ENCODE data around the gene COA7. TPM values are rescaled to one million over a fixed set of nuclear protein-coding genes. Genes with fewer than 3 reads are reported as not detected.

COA7 gene
- total and polyA plus RNA-seq, 2 of the 4 experiments (the other 2 are of a cell fraction): 9.3 to 20.3 TPM

- Histone ChIP-seq H3K23ac (ENCODE audit: low read depth, low read length) (no peak overlapping the region), H3K56ac (ENCODE audit: extremely low read depth, insufficient read depth, low read length) (no peak overlapping the region), H2BK15ac (ENCODE audit: low read depth, low read length) (no peak overlapping the region), H3K27me3 (ENCODE audit: control insufficient read depth, insufficient read depth, low read length) (no peaks in the 10 kb centered on the region), H4K91ac (ENCODE audit: insufficient read depth, low read depth, low read length) (no peak overlapping the region), H3K14ac (replicated peaks; ENCODE audit: low read depth, low read length) (no peak overlapping the region), H2BK5ac (ENCODE audit: low read depth, low read length, poor library complexity, severe bottlenecking) (no peak overlapping the region), H3K4me3 (ENCODE audit: insufficient read depth, low read depth, low read length) (no peak overlapping the region), H3K18ac (ENCODE audit: low read depth, low read length) (no peak overlapping the region), H4K8ac (ENCODE audit: low read depth in 2 of 2, low read length in 2 of 2) (no peak overlapping the region), H3K79me1 (ENCODE audit: low read depth in 1 of 2, low read length in 2 of 2) (peaks cover 0 to 7% of the 10 kb centered on the region in 2 experiments; a peak in 2 of 4 replicates), H2BK120ac (ENCODE audit: low read depth, low read length) (no peak overlapping the region), H3K27ac (ENCODE audit: insufficient read depth, low read length) (no peak overlapping the region), H4K20me1 (ENCODE audit: insufficient read depth, low read length) (no peaks in the 10 kb centered on the region), H3K4me1 (ENCODE audit: control insufficient read depth, insufficient read depth, low read length) (no peaks in the 10 kb centered on the region), H3K4me2 (ENCODE audit: low read depth, low read length) (no peak overlapping the region), H3K36me3 (ENCODE audit: control insufficient read depth, insufficient read depth, low read length) (peaks cover 10% of the 10 kb centered on the region), H3K4ac (ENCODE audit: low read depth, low read length) (no peak overlapping the region), H2AK9ac (replicated peaks; ENCODE audit: low read depth, low read length, poor library complexity) (no peak overlapping the region), H2AK5ac (ENCODE audit: low read depth, low read length) (no peak overlapping the region), H2AFZ (replicated peaks; ENCODE audit: low read length, poor library complexity) (no peak overlapping the region), H3K9ac (ENCODE audit: low read depth, low read length) (no peak overlapping the region), H2BK20ac (ENCODE audit: low read depth, low read length) (no peak overlapping the region), H4K5ac (ENCODE audit: low read depth, low read length) (no peak overlapping the region), H3K9me1 (ENCODE audit: insufficient read depth, low read length) (no peaks in the 10 kb centered on the region), H3K9me3 (ENCODE audit: control insufficient read depth, insufficient read depth, low read length) (no peaks in the 10 kb centered on the region)
- POLR2A ChIA-PET (ENCODE audit: unreplicated experiment): no interaction called here
- no peak for ATAC-seq (ENCODE audit: low read depth)
- DNase-seq: no peak
- CTCF ChIA-PET: no interaction called here
- dilution Hi-C loops (cut with HindIII; ENCODE audit: low sequenced_read_pairs, unreplicated experiment) (no loop called here), intact Hi-C loops (cut with micrococcal nuclease) (no loop called here), in situ Hi-C loops (cut with MboI; ENCODE audit: low sequenced_read_pairs) (loop anchor here (10.0 kb wide), 1 partner anchor 280 kb away; the partner anchor contains the start of genes ORC1 and PRPF38A)
- no TSS peak for BruUV-seq (replicated peaks)
- TF ChIP-seq RCOR1 (IDR thresholded peaks at IDR 0.05; ENCODE audit: insufficient replicate concordance, low read length) (no peak), FOS (IDR thresholded peaks at IDR 0.05; ENCODE audit: low read depth, low read length) (no peak), RFX5 (IDR thresholded peaks at IDR 0.05; ENCODE audit: low read depth, low read length) (no peak), POLR2A (IDR thresholded peaks at IDR 0.05; ENCODE audit: low read depth, low read length) (no peak), MXI1 (IDR thresholded peaks at IDR 0.05; ENCODE audit: borderline replicate concordance, low read depth, low read length) (no peak), CEBPB (IDR thresholded peaks at IDR 0.05; ENCODE audit: low read depth, low read length) (no peak), MAZ (IDR thresholded peaks at IDR 0.05; ENCODE audit: borderline replicate concordance, low read depth, low read length) (no peak), CHD1 (IDR thresholded peaks at IDR 0.05; ENCODE audit: low read depth, low read length) (no peak), SMC3 (IDR thresholded peaks at IDR 0.05; ENCODE audit: low read depth, low read length) (no peak), CTCF (conservative IDR thresholded peaks at IDR 0.05; ENCODE audit: low read depth, low read length) (no peak), RAD21 (IDR thresholded peaks at IDR 0.05; ENCODE audit: low read length) (no peak), NFE2L2 (IDR thresholded peaks at IDR 0.05; ENCODE audit: low read depth, low read length) (no peak), BHLHE40 (IDR thresholded peaks at IDR 0.05; ENCODE audit: low read depth, low read length) (no peak), MAFK (IDR thresholded peaks at IDR 0.05; ENCODE audit: low read depth, low read length) (no peak), USF2 (IDR thresholded peaks at IDR 0.05; ENCODE audit: low read depth, low read length) (no peak), ELK1 (IDR thresholded peaks at IDR 0.05; ENCODE audit: borderline replicate concordance, low read depth, low read length) (no peak)
- no CpG with 5 or more reads among the region's 1 CpG for WGBS, 2 experiments (ENCODE audit: extremely low coverage in 2 of 2, insufficient read length in 1 of 2)
These were observed 13.6 kb downstream of the COA7 start for GRCh38 chr1:52684545-52684944.
